Erythroblast (primary cell): Measurements from ENCODE around the gene GRM7.

Experiments
- GATA1 ChIP-seq: IDR thresholded peaks from 2 replicates; pipeline ENCODE4 v1.6.1; 2011; ENCODE audit warnings: low read depth, mild to moderate bottlenecking, control low read depth, low read length, moderate library complexity
- POLR2A ChIP-seq: IDR thresholded peaks from 2 replicates; pipeline ENCODE4 v1.6.1; 2011; ENCODE audit warnings: mild to moderate bottlenecking, low read length

GRCh38 chr3:6860149-6860953 lies 564 bp upstream of the GRM7 start:
- no peak for TF ChIP-seq POLR2A
- TF ChIP-seq GATA1 = no peak
